Gastroesophageal sphincter (tissue), 4 donors: ENCODE results near the gene DBP. TPM values are rescaled to one million over a fixed set of nuclear protein-coding genes. Genes with fewer than 3 reads are reported as not detected.

ENCODE experiments used
- ATAC-seq: fragments of 150-250 bp; one replicate; pipeline ENCODE4 v1.9.1; 2016; ENCODE audit warnings: mild to moderate bottlenecking, moderate library complexity
- H3K27ac ChIP-seq, 4 donors: fragments of 200-600 bp; sonication (generic) in 3 of 4; 1 replicate in 3 of 4; 2 replicates in 1 of 4; pipeline ENCODE4 v1.5.1; 2016 to 2019
- H3K27me3 ChIP-seq: fragments of 200-600 bp; sonication (generic); one replicate; pipeline ENCODE4 v1.5.1; 2019
- H3K36me3 ChIP-seq, 2 donors: fragments of 200-600 bp; sonication (generic); one replicate each; pipeline ENCODE4 v1.5.1; 2019; ENCODE audit warnings: control low read depth in 1 of 2
- H3K4me1 ChIP-seq, 3 donors: fragments of 200-600 bp; sonication (generic); 1 replicate in 2 of 3; 2 replicates in 1 of 3; pipeline ENCODE4 v1.5.1; 2016 to 2019; ENCODE audit warnings: control low read depth in 2 of 3
- H3K4me3 ChIP-seq, 2 donors: fragments of 200-600 bp; sonication (generic); one replicate each; pipeline ENCODE4 v1.5.1; 2019; ENCODE audit warnings: mild to moderate bottlenecking in 1 of 2, moderate library complexity in 1 of 2
- H3K9me3 ChIP-seq, 3 donors: fragments of 200-600 bp; sonication (generic); one replicate each; pipeline ENCODE4 v1.5.1; 2017 to 2019; ENCODE audit warnings: control low read depth in 2 of 3
- CTCF ChIP-seq, 4 experiments: fragments of 200-600 bp in 2 of 4; fragments of 450-650 bp in 2 of 4; sonication (generic) in 1 of 4; IDR thresholded peaks; one replicate each; pipeline ENCODE4 v1.5.1; 2017 to 2019; ENCODE audit warnings: antibody characterized with exemption in 4 of 4, mild to moderate bottlenecking in 2 of 4, moderate library complexity in 2 of 4
- EP300 ChIP-seq: sonication (generic); formaldehyde crosslinking; IDR thresholded peaks from one replicate; pipeline ENCODE4 v1.6.1; 2017; ENCODE audit warnings: antibody characterized with exemption, mild to moderate bottlenecking
- POLR2A ChIP-seq, 2 donors: fragments of 450-650 bp; IDR thresholded peaks; one replicate each; pipeline ENCODE4 v1.6.1; 2017; ENCODE audit warnings: antibody characterized with exemption in 2 of 2, mild to moderate bottlenecking in 2 of 2, moderate library complexity in 1 of 2
- POLR2AphosphoS5 ChIP-seq: sonication (generic); formaldehyde crosslinking; IDR thresholded peaks from one replicate; pipeline ENCODE4 v1.6.1; 2017; ENCODE audit warnings: antibody characterized with exemption
- WGBS, 2 donors: methylation state at CpG; one replicate each; pipeline ENCODE4 v1.1.5; 2018; ENCODE audit warnings: low coverage in 1 of 2; 5-methylcytosine and 5-hydroxymethylcytosine counted together
- total RNA-seq, 4 donors: library from RNA; depleted of rRNA; stranded (reverse); fragments of >200 nt; gene quantifications; one replicate each; pipeline ENCODE4 v1.1.0, GENCODE V29; 2016

The DBP gene
- total RNA-seq, 4 donors from 2014 or later = 2.9 to 16.8 (median 8.9) TPM

DNA sequence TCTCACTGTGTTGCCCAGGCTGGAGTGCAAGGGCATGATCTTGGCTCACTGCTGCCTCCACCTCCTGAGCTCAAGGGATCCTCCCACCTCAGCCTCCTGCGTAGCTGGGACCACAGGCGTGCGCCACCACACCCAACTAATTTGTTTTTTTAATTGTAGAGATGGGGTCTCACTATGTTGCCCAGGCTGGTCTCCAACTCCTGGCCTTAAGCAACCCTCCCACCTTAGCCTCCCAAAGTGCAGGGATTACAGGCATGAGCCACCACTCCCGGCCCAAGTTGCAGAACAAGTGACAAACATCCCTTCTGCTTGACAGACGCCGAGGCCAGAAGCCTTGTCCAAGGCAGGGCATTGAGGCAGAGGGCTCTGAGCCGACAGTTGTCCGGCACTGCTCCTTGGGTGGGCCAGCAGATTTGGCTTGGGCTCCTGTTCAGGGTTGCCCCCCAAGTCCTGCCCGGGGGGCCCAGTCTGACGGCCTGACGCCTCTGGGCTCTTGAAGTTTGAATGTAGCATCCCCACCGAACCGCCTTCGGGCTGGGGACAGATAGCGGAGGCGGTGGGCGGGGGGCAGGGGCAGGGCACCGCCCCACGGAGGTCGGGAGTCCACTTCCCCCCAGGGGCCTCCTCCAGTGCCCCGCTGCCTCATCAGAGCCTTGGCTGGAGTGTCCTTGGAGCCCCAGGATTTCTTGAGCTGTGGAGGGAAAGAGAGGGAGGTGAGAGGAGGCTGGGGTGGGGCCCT lies 36.3 kb downstream of the DBP start:
- ATAC-seq = no peak
- Histone ChIP-seq H3K36me3 (no peaks in the 10 kb centered on the region), H3K4me1 (no peaks in the 10 kb centered on the region), H3K9me3 (no peaks in the 10 kb centered on the region), H3K4me3 (no peak overlapping the region), H3K27me3 (peaks cover 25% of the 10 kb centered on the region), H3K27ac (no peak overlapping the region)
- WGBS, 2 donors = 100% methylated on average over 3 of the region's 21 CpGs; no CpG with 5 or more reads in 1 of the 2 donors
- TF ChIP-seq CTCF (IDR thresholded peaks at IDR 0.05) = no peak
- TF ChIP-seq EP300 = no peak
- no peak for TF ChIP-seq POLR2A (IDR thresholded peaks at IDR 0.05)
- TF ChIP-seq POLR2AphosphoS5 = no peak

DNA sequence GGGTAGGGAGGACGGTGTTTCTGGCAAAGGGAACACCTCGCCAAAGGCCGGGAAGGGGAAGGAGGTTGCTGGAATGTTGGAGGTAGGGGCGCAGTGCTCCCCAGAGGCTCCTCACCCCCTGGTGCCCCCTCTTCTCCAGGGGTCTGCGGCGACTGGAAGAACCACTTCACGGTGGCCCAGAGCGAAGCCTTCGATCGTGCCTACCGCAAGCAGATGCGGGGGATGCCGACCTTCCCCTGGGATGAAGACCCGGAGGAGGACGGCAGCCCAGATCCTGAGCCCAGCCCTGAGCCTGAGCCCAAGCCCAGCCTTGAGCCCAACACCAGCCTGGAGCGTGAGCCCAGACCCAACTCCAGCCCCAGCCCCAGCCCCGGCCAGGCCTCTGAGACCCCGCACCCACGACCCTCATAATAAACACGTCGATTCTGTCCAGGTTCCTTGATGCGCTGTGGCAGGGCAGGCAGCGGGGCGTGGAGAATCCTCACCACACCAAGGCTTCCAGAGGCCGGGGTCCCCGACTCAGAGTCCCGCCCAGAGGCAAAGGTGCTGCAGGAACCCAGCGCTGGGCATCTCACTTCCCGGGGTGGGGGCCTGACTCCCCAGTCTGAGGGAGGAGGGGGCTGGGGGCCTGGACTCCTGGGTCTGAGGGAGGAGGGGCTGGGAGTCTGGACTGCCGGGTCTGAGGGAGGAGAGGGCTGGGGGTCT lies 38.0 kb downstream of the DBP start:
- no peak for ATAC-seq
- Histone ChIP-seq H3K27me3 (peaks cover 25% of the 10 kb centered on the region), H3K27ac (no peak overlapping the region), H3K9me3 (no peaks in the 10 kb centered on the region), H3K36me3 (no peaks in the 10 kb centered on the region), H3K4me1 (no peaks in the 10 kb centered on the region), H3K4me3 (no peak overlapping the region)
- no peak for TF ChIP-seq EP300
- no peak for TF ChIP-seq POLR2A (IDR thresholded peaks at IDR 0.05)
- no peak for TF ChIP-seq CTCF (IDR thresholded peaks at IDR 0.05)
- TF ChIP-seq POLR2AphosphoS5 = no peak
- WGBS, 2 donors = 61 to 100% methylated on average over 1 to 16 of the region's 30 CpGs

DNA sequence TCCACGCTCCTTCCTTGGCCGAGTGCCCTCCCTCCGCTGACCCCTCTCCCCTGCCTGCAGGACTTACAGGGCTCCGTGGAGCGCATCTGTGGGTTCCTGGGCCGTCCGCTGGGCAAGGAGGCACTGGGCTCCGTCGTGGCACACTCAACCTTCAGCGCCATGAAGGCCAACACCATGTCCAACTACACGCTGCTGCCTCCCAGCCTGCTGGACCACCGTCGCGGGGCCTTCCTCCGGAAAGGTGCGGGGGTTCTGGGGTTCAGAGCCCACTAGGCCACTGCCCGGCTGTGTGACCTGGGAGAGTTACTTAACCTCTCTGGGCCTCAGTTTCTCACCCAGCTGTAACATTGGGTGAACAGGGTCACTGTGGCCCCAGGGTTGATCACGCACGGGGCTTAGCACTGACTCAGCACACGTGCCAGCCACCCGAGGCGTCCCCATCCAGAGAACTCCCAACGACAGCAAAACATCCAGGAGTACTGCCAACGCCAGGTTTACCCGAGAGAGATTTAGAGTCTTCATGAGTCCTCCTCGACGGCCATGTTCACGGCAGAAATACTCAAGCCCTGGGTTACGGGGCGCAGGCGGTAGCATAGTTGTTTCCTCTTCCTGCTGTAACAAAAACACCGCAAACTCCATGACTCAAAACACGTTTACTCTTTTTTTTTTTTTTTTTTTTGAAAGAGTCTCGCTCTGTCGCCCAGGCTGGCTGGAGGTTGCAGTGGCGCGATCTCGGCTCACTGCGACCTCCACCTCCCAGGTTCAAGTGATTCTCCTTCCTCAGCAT lies 40.3 kb downstream of the DBP start:
- ATAC-seq = no peak
- no peak for TF ChIP-seq POLR2AphosphoS5
- no peak for TF ChIP-seq CTCF (IDR thresholded peaks at IDR 0.05)
- TF ChIP-seq EP300 = no peak
- TF ChIP-seq POLR2A (IDR thresholded peaks at IDR 0.05) = no peak
- H3K9me3 ChIP-seq = no peaks in the 10 kb centered on the region
- H3K4me1 ChIP-seq = no peaks in the 10 kb centered on the region
- 63 to 87% methylated on average over 3 to 17 of the region's 39 CpGs for WGBS, 2 donors
- H3K27ac ChIP-seq = no peak overlapping the region
- no peak overlapping the region for H3K4me3 ChIP-seq
- no peaks in the 10 kb centered on the region for H3K36me3 ChIP-seq
- peaks cover 25% of the 10 kb centered on the region for H3K27me3 ChIP-seq

GRCh38 chr19:48596237-48596636 lies 40.9 kb downstream of the DBP start:
- peaks cover 25% of the 10 kb centered on the region for H3K27me3 ChIP-seq
- H3K4me3 ChIP-seq = no peak overlapping the region
- H3K27ac ChIP-seq = no peak overlapping the region
- H3K4me1 ChIP-seq = no peaks in the 10 kb centered on the region
- no peak for TF ChIP-seq POLR2AphosphoS5
- WGBS, 2 donors = no CpG with 5 or more reads among the region's 4 CpGs
- H3K36me3 ChIP-seq = no peaks in the 10 kb centered on the region
- no peak for ATAC-seq
- H3K9me3 ChIP-seq = no peaks in the 10 kb centered on the region

DNA sequence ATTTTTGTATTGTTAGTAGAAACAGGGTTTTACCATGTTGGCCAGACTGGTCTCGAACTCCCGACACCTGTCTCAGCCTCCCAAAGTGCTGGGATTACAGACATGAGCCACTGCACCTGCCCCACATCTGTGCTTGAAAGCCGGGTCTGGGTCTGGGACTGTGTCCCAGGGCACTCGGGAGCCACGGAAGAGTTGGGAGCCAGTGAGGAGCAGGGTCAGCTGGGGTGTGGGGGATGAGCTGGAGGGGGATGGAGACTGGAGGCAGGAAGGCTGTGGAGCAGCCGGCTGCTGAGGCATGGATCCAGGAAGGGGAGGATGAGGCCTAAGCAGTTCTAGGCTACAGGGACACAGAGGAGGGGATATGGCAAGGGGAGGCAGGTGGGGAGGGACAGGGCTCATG lies 41.3 kb downstream of the DBP start:
- no peak for TF ChIP-seq POLR2A (IDR thresholded peaks at IDR 0.05)
- TF ChIP-seq EP300 = no peak
- TF ChIP-seq POLR2AphosphoS5 = no peak
- TF ChIP-seq CTCF (IDR thresholded peaks at IDR 0.05) = no peak
- H3K36me3 ChIP-seq = no peaks in the 10 kb centered on the region
- no peak overlapping the region for H3K4me3 ChIP-seq
- no peaks in the 10 kb centered on the region for H3K9me3 ChIP-seq
- no peaks in the 10 kb centered on the region for H3K4me1 ChIP-seq
- WGBS, 2 donors = 34 to 50% methylated on average over 1 to 2 of the region's 6 CpGs
- ATAC-seq = no peak
- peaks cover 25% of the 10 kb centered on the region for H3K27me3 ChIP-seq
- H3K27ac ChIP-seq = no peak overlapping the region
